ENCODE data around the gene MS4A6A.
"Not testable (repeated sequence)": the region's sequence is repeated elsewhere in the genome, so short reads cannot be mapped to it uniquely, and the experiment has no call there.

MS4A6A gene

GRCh38 chr11:60130496-60130895 lies 52.4 kb downstream of the MS4A6A start:
- FAIRE-seq, result peak; percentile 35
- DNase-seq (ENCODE audit: low spot score), result peak; percentile 57

- FAIRE-seq (no peak), DNase-seq (ENCODE audit: low spot score) (no peak)
Measured at GRCh38 chr11:60129853-60130252, 53.0 kb downstream of the MS4A6A start.

- DNase-seq (ENCODE audit: low spot score); FAIRE-seq: not testable (repeated sequence)
Measured at GRCh38 chr11:60128866-60129265, 54.0 kb downstream of the MS4A6A start.

- DNase-seq (ENCODE audit: low spot score), result no peak
- FAIRE-seq, result no peak
Measured at GRCh38 chr11:60128376-60128775, 54.5 kb downstream of the MS4A6A start.

- FAIRE-seq (no peak), DNase-seq (ENCODE audit: low spot score) (peak; percentile 38)
Measured at GRCh38 chr11:60127311-60127811, 55.5 kb downstream of the MS4A6A start.

- DNase-seq (ENCODE audit: low spot score) (no peak), FAIRE-seq (no peak)
Measured at GRCh38 chr11:60125956-60126585, 56.8 kb downstream of the MS4A6A start.

GRCh38 chr11:60124802-60125432 lies 58.0 kb downstream of the MS4A6A start:
- FAIRE-seq, result no peak
- no peak for DNase-seq (ENCODE audit: low spot score)
